ENCODE results near the gene PHLDA3. TPM values are rescaled to one million over a fixed set of nuclear protein-coding genes. Genes with fewer than 3 reads are reported as not detected.
"Not testable (repeated sequence)": the region's sequence is repeated elsewhere in the genome, so short reads cannot be mapped to it uniquely, and the experiment has no call there.

Gene PHLDA3
- total RNA-seq, 4 donors from 2014 or later = 14.4 to 80.2 (median 43.7) TPM

- Histone ChIP-seq H3K4me1 (peaks cover 6 to 15% of the 10 kb centered on the region in 2 donors), H3K4me3 (peak overlapping the region; percentile 4 to 18), H3K36me3 (no peaks in the 10 kb centered on the region), H3K27me3 (no peaks in the 10 kb centered on the region), H3K9me3 (no peaks in the 10 kb centered on the region), H3K27ac (peak overlapping the region; percentile 71 to 97)
- intact Hi-C loops (cut with DNase I; ENCODE audit: low total_unique reads) = no loop called here
- TF ChIP-seq, protein P1, sequence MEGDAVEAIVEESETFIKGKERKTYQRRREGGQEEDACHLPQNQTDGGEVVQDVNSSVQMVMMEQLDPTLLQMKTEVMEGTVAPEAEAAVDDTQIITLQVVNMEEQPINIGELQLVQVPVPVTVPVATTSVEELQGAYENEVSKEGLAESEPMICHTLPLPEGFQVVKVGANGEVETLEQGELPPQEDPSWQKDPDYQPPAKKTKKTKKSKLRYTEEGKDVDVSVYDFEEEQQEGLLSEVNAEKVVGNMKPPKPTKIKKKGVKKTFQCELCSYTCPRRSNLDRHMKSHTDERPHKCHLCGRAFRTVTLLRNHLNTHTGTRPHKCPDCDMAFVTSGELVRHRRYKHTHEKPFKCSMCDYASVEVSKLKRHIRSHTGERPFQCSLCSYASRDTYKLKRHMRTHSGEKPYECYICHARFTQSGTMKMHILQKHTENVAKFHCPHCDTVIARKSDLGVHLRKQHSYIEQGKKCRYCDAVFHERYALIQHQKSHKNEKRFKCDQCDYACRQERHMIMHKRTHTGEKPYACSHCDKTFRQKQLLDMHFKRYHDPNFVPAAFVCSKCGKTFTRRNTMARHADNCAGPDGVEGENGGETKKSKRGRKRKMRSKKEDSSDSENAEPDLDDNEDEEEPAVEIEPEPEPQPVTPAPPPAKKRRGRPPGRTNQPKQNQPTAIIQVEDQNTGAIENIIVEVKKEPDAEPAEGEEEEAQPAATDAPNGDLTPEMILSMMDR (IDR thresholded peaks at IDR 0.05) = peak in 2 of 4 experiments; percentile 6 to 9
- peak; percentile 38 to 44 for TF ChIP-seq POLR2A (IDR thresholded peaks at IDR 0.05)
- peak; percentile 85 to 90 for DNase-seq
Observed at GRCh38 chr1:201480231-201481003, 11.4 kb upstream of the PHLDA3 start.

GRCh38 chr1:201479201-201479730 is 10.3 kb upstream of the PHLDA3 start:
- intact Hi-C loops (cut with DNase I; ENCODE audit: low total_unique reads) = no loop called here
- H3K4me1 ChIP-seq = peaks cover 6 to 15% of the 10 kb centered on the region in 2 donors
- no peak for DNase-seq
- TF ChIP-seq POLR2A (IDR thresholded peaks at IDR 0.05) = no peak
- TF ChIP-seq, protein P1 (IDR thresholded peaks at IDR 0.05) = no peak
- no peaks in the 10 kb centered on the region for H3K27me3 ChIP-seq
- no peak overlapping the region for H3K4me3 ChIP-seq
- H3K27ac ChIP-seq = peak overlapping the region in 1 of 2 donors; percentile 71
- H3K36me3 ChIP-seq = no peaks in the 10 kb centered on the region
- no peaks in the 10 kb centered on the region for H3K9me3 ChIP-seq

- DNase-seq = peak in 1 of 2 donors; percentile 31
- H3K27ac ChIP-seq; H3K9me3 ChIP-seq; H3K27me3 ChIP-seq; intact Hi-C loops (cut with DNase I; ENCODE audit: low total_unique reads); H3K36me3 ChIP-seq; H3K4me3 ChIP-seq: not testable (repeated sequence)
- peaks cover 6 to 15% of the 10 kb centered on the region in 2 donors for H3K4me1 ChIP-seq
Observed at GRCh38 chr1:201478666-201479065, 9.7 kb upstream of the PHLDA3 start.

- Histone ChIP-seq H3K27me3 (no peaks in the 10 kb centered on the region), H3K27ac (peak overlapping the region in 1 of 2 donors; percentile 42), H3K36me3 (no peaks in the 10 kb centered on the region), H3K9me3 (no peaks in the 10 kb centered on the region), H3K4me1 (peaks cover 5 to 9% of the 10 kb centered on the region in 2 donors), H3K4me3 (no peak overlapping the region)
- TF ChIP-seq POLR2A (IDR thresholded peaks at IDR 0.05) = no peak
- TF ChIP-seq, protein P1 (IDR thresholded peaks at IDR 0.05) = peak in 1 of 4 experiments; percentile 16
- DNase-seq = peak; percentile 62 to 70
- intact Hi-C loops (cut with DNase I; ENCODE audit: low total_unique reads) = no loop called here
Observed at GRCh38 chr1:201476670-201477344, 7.8 kb upstream of the PHLDA3 start.

DNA sequence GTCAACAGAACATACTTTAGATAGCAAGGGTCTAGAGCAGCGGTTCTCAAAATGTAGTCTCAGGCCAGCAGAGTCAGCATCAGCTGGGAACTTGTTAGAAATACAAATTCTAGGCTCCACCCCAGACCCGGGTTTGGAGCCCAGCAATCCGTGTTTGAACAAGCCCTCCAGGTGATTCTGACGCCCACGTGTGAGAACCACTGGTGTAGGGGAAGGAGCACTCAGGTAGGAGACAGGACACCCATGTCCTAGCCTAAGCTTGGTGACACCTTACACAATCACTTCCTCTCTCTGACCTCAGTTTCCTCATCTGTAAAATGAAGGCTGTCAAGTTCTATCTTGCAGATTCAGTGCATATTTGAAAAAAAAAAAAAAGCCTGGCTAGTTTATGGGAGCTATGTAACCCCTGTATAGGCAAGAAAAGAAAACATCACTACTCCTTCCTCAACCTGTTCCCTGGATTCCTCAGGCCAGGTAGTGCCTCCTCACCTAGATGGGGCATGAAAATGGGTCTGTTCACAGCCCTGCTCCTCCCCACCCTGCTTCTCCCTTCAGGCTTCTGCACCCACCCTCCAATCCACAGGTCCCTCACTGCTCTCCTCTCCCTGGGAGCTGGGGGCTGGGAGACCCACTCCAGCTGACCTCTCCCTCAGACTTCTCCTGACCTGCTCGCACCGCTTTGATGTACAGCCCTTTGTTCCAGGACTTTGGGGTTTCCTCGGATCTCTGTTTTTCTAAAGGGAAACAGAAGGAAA is 7.1 kb upstream of the PHLDA3 start:
- no peaks in the 10 kb centered on the region for H3K9me3 ChIP-seq
- H3K27me3 ChIP-seq = no peaks in the 10 kb centered on the region
- TF ChIP-seq, protein P1 (IDR thresholded peaks at IDR 0.05) = no peak
- TF ChIP-seq POLR2A (IDR thresholded peaks at IDR 0.05) = no peak
- DNase-seq = no peak
- no peak overlapping the region for H3K4me3 ChIP-seq
- intact Hi-C loops (cut with DNase I; ENCODE audit: low total_unique reads) = no loop called here
- peak overlapping the region in 1 of 2 donors; percentile 42 for H3K27ac ChIP-seq
- no peaks in the 10 kb centered on the region for H3K36me3 ChIP-seq
- H3K4me1 ChIP-seq = peaks cover 0 to 2% of the 10 kb centered on the region in 2 donors
